ENCODE results near the gene UBE3B.

UBE3B gene

DNA sequence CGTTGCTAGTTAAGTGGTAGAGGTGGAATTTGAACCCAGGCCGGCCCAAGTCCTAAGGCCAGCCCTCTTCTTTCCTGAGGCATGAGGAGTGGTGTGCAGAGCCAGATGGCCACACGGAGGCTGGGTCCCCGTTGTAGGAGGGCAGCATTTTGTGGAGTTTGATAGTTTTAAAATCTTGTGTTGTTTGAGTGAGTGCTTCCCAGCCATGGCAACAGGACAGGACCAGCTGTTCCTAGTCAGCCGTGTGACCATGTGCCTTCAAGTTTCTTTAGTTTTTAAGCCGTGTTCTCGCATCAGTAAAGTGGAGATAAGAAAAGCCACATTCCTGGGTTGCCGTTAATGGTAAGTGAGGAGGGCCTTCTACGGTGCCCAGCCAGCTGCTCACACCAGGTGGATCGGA is 44.4 kb downstream of the UBE3B start:
- no peak for TF ChIP-seq CTCF (IDR thresholded peaks at IDR 0.05; ENCODE audit: extremely low read depth, missing control alignments)
- no peak for DNase-seq (ENCODE audit: low spot score)

- no peak for TF ChIP-seq CTCF (IDR thresholded peaks at IDR 0.05; ENCODE audit: extremely low read depth, missing control alignments)
- no peak for DNase-seq (ENCODE audit: low spot score)
Measured at GRCh38 chr12:109523071-109523470, 45.6 kb downstream of the UBE3B start.

DNA sequence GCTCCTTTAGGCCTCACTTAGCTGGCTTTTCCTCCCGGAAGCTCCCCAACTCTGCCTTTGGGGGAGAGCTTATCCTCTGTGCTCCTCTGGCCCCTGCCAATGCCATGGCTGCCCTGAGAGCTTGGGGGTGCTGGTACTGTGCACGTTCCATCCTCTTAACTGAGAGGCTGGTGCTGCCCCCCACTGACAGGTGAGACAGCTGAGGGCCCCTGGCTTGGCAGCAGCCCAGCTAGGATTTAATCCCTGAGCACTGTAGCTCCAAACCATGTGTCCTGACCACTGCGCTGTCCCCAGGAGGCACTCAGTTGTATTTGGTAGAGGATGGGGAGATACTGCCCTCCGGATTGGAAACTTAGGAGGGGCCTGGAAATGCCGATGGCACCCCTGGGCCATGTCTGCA is 46.1 kb downstream of the UBE3B start:
- TF ChIP-seq CTCF (IDR thresholded peaks at IDR 0.05; ENCODE audit: extremely low read depth, missing control alignments): no peak
- no peak for DNase-seq (ENCODE audit: low spot score)

- no peak for TF ChIP-seq CTCF (IDR thresholded peaks at IDR 0.05; ENCODE audit: extremely low read depth, missing control alignments)
- no peak for DNase-seq (ENCODE audit: low spot score)
Measured at GRCh38 chr12:109524466-109525278, 47.2 kb downstream of the UBE3B start.

DNA sequence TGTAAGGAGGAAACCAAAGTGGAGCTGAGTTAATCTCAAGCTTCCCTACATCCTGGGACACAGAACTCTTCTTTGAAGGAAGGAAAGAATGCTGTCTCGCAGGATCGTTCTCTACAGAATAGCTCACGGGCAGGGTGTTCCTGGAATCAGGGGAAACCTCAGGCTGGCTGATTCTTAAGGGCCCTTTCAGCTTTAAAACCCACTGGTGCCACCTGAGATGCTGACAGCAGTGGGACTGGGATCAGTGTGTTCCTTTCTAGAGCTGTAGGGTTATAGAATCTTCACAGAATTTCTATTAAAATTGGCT is 47.8 kb downstream of the UBE3B start:
- TF ChIP-seq CTCF (IDR thresholded peaks at IDR 0.05; ENCODE audit: extremely low read depth, missing control alignments): no peak
- DNase-seq (ENCODE audit: low spot score): no peak

DNA sequence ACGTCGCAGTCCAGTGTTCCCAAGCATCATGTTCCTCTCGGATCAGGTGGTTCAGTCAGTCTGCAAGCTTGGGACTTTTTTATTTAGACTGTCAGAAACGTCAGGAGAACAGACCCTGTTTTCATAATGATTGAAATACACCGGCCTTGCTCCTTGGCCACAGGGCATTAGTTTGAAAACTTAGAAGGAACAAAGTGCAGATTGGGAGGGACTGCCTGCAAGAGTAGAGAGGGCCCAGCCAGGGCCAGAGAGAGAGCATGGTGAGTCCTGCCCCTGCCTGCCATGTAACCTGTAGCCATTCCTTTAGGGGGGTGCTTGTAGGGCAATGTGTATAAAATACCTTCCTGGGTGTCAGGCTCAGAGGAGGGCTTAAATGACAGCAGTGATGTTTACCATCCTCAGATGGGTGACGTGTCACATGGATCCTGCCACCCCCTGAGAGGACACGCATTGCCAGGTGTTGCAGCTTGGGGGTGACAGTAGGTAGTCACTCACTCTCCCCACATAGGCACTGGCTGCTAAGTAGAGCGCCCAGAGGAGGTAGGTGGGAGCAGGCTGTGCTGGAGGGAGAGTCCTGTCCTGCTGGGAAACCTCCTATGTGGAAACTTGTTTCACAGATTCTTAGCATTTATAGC is 50.2 kb downstream of the UBE3B start:
- TF ChIP-seq CTCF (IDR thresholded peaks at IDR 0.05; ENCODE audit: extremely low read depth, missing control alignments): no peak
- no peak for DNase-seq (ENCODE audit: low spot score)

DNA sequence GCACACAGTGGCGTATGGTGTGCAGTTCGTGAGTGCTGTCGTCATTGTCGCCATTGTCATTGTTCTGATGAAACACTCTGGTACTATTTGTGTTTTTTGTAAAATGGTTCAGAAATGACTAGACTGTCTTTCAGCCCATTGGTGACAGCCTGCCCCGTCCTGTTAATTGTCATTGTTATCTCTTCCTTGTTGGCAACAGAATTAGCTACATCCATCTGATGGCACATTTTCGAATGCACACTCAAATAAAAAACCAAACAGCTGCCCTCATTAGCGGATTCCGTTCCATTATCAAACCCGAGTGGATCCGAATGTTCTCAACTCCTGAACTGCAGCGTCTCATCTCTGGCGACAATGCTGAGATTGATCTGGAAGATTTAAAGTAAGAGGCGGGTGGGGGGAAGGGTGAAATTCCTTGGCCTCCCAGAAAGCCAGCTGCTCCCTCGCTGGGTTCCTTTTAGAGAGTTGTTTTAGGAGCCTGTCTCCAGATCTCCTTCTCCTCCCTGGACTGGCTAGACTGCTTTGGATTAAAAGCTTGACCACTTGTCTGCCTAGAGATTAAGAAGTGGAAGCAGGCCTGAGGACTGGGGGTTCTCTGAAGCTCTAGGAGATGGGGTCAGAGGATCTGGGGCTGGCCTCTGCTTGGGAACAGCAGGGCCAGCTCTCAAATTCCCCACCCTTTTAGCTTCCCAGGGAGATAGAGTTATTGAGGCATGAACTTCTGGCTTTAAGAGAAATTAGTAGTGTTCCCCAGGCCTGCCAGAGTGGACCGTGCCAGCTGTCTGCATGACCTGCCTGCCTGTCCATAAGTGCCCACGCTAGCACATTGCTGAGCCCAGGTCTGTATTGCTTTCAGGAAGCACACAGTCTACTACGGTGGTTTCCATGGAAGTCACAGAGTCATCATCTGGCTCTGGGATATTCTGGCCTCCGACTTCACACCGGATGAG is 52.5 kb downstream of the UBE3B start:
- no peak for TF ChIP-seq CTCF (IDR thresholded peaks at IDR 0.05; ENCODE audit: extremely low read depth, missing control alignments)
- DNase-seq (ENCODE audit: low spot score): no peak

All from GM20000 (cell line).